ENCODE data around the gene ZNF17.

The ZNF17 gene

DNA sequence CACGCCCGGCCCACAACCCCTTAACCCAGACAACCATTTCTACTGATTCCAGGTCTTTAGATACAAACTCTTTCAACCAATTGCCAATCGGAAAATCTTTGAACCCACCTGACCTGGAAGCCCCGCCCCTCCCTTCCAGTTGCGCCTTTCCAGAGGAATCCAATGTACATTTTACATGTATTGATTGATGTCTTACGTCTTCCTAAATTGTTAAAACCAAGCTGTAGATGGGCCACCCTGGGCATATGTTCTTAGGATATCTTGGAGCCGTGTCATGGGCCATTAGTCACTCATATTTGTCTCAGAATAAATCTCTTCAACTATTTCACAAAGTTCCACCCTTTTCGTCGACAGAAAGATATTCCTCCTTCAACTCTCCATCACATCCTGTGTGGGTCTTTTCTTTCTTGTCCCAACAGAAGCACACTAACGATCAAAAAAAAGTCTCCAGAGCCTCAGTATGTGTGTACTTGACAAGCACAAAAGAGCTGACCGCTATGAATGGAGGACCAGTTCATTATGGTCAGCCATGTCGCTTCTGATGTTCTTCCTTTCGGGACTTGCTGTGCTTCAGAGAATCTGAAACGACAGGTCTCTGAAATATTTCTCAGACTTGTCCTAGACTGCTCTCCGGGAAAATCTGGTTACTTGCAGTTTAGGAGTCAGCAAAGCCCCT is 23.6 kb downstream of the ZNF17 start:
- no peak for DNase-seq

GRCh38 chr19:57435062-57435978 is 24.4 kb downstream of the ZNF17 start, which contains the start of gene ZNF749:
Gene ZNF749, plus strand, starts transcription at chr19:57435325. Its CDS starts 254 bp downstream, at chr19:57435579.
- DNase-seq = peak; percentile 91

DNA sequence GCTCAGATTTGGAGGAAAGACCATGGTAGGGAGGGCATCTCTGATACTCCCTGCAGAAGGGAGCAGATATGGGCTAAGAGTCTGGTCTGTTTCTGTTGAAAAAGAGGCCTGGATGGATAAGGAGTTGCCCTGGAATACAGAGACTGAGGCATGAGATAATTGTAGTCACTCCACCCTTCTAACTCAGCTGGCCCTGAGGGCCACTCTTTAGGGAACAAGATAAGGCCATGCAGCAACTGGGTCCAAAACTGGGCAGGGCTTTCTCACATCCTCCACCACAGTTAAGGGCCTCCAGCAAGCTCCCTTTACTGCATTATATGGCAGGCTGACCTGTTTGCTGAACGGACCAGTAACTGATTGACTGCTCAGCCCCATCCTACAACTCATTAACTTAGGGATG is 25.5 kb downstream of the ZNF17 start:
- no peak for DNase-seq

GRCh38 chr19:57437931-57438330 is 27.0 kb downstream of the ZNF17 start:
- no peak for DNase-seq

- DNase-seq = no peak
Measured at GRCh38 chr19:57438925-57439324, 28.0 kb downstream of the ZNF17 start.

GRCh38 chr19:57441979-57442752 is 31.2 kb downstream of the ZNF17 start:
- DNase-seq = no peak

DNA sequence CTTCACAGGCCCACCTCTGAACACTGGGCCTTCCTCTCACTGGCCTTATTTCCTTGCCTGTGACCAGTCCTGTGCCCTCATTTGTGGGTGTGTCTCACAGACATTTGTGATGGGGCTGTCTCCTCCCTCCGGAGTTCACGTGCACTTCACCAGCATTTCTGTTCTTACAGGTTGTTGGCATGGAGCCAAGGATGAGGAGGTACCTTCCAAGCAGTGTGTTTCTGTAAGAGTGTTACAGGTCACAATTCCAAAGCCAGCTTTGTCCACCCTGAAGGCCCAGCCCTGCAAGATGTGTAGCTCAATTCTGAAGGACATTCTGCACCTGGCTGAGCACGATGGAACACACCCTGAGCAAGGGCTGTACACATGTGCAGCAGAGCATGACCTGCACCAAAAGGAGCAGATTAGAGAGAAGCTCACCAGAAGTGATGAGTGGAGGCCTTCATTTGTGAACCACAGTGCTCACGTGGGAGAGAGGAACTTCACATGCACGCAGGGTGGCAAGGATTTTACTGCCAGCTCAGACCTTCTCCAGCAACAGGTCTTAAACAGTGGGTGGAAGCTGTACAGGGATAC is 32.2 kb downstream of the ZNF17 start:
- no peak for DNase-seq

DNA sequence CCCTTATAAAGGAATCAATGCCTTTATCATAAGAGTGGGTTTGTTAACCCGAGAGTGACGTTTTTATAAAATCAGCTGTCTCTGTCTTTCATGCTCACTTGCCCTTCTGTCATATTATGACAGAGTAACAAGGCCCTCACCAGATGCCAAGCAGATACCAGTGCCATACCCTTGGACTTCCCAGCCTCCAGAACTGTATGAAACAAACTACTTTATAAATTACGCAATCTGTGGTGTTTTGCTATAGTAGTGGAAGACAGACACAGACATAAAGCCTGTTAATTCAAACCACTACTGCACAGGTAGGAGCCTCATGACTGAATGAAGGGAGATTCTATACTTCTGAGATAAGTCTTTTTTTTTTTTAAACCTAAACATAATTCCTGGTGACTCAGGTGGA is 41.3 kb downstream of the ZNF17 start:
- no peak for DNase-seq

DNA sequence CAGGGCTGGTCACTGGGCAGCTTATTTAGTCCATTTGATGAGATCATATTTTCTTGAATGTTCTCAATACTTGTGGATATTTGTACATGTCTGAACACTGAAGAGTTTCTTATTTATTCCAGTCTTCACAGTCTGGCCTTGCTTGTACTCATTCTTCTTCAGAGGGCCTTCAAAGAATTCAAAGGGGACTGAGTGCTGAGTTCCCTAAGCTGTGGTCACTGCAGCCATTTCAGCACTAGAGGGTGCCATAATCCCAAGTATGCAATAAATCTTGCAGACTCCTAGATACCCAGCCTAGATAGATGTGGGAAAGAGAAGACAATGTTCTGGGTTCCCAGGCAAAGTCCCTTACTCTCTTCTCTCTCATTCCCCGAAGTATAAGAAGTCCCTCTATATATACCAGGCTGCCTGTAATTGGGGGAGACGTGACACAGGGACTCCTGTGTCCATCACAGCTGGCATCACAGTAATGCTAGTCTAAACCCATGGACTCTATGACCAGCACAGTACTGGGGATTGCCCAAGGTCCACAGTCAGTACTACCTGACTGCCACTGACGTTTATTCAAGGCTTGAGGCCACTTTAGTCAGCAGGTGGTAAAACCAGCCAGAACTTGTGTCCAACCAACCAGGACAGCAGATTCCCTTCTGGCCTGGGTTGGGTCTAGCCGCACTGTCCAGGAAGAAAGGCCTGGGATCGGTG is 54.9 kb downstream of the ZNF17 start:
- no peak for DNase-seq

DNA sequence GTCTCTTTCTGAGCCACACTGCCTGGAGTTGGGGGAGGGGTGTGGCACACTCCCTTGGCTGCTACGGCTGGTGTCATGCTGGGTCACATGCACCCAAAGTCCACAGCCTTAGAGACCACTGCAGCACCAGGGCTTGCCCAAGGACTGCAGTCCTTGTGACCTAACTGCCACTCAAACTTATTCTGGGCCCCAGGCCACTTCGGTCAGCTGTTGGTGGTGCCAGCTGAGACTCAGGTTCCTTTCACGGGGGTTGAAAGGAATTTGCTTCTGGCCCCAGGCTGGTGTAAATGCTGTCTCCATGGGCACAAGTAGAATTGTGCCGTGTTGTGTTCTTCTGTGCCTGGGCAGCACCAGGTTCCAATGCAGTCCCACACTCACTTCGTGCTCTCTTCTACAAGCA is 55.5 kb downstream of the ZNF17 start:
- no peak for DNase-seq

All from activated CD8-positive, alpha-beta memory T cell treated with anti-CD3 and anti-CD28 coated beads, Interleukin-2, amount 50 U/mL, for 48 hours (primary cell).